Measurements from ENCODE around the gene TMEM63A. TPM values are rescaled to one million over a fixed set of nuclear protein-coding genes. Genes with fewer than 3 reads are reported as not detected.

Gene TMEM63A
- total RNA-seq, 4 donors from 2014 or later = 104 to 256 (median 180) TPM

GRCh38 chr1:225822655-225823403, 59.4 kb downstream of the TMEM63A start:
- in situ Hi-C loops (cut with MboI; ENCODE audit: low pct_ligation_motif_present in 1 of 4, low pct_unique_long_range_greater_than_20kb in 1 of 4, low sequenced_read_pairs in 3 of 4) = no loop called here
- Histone ChIP-seq H3K9me3 (no peaks in the 10 kb centered on the region), H3K4me3 (no peak overlapping the region), H3K27ac (no peak overlapping the region), H3K27me3 (no peaks in the 10 kb centered on the region), H3K4me1 (peaks cover 16 to 21% (median 18%) of the 10 kb centered on the region in 4 donors), H3K36me3 (no peaks in the 10 kb centered on the region)
- WGBS, 2 donors (ENCODE audit: low coverage in 1 of 2) = 81 to 84% methylated on average over 6 to 12 of the region's 12 CpGs
- intact Hi-C loops (cut with DNase I; ENCODE audit: low total_unique reads) = no loop called here
- no peak for TF ChIP-seq CTCF (IDR thresholded peaks at IDR 0.05)
- TF ChIP-seq POLR2A (IDR thresholded peaks at IDR 0.05) = no peak
- TF ChIP-seq POLR2AphosphoS5 (IDR thresholded peaks at IDR 0.05) = no peak
- TF ChIP-seq EP300 (IDR thresholded peaks at IDR 0.05; ENCODE audit: low read depth) = no peak
- DNase-seq = no peak

DNA sequence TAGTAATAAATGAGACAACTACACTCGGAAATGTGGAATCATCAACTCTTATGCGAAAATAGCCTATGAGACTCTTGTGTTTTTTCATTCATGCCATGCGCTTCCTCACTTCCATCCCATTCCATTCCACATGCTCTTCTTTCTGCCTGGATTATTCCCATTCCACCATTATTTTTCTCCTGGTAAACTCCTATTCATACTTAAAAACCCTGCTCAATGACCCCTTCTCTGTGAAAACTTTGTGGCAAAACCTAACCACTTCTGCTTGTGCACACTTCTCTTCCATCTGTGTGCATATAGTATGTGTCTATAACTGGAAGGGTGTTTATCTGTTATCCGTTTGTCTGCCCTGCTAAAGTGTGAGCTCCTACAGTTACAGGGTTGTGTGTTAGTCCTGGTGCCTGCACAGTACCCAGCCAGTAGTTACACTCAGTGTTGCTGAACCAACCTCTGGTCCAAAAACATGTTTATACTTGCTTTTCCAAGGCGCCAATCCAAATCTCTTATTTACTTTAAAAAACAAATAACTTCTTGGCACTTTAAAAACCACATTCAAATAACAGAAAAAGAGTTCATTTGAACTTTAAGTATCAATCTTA, 61.6 kb downstream of the TMEM63A start:
- H3K36me3 ChIP-seq = no peaks in the 10 kb centered on the region
- TF ChIP-seq POLR2AphosphoS5 (IDR thresholded peaks at IDR 0.05) (no peak), EP300 (IDR thresholded peaks at IDR 0.05; ENCODE audit: low read depth) (no peak), POLR2A (IDR thresholded peaks at IDR 0.05) (no peak), CTCF (IDR thresholded peaks at IDR 0.05) (no peak)
- H3K4me1 ChIP-seq = peaks cover 36 to 41% (median 38%) of the 10 kb centered on the region in 4 donors
- in situ Hi-C loops (cut with MboI; ENCODE audit: low pct_ligation_motif_present in 1 of 4, low pct_unique_long_range_greater_than_20kb in 1 of 4, low sequenced_read_pairs in 3 of 4) = no loop called here
- intact Hi-C loops (cut with DNase I; ENCODE audit: low total_unique reads) = no loop called here
- peak overlapping the region in 2 of 4 donors; percentile 46 to 67 for H3K27ac ChIP-seq
- WGBS, 2 donors (ENCODE audit: low coverage in 1 of 2) = 69 to 81% methylated on average over 4 to 5 of the region's 5 CpGs
- DNase-seq = no peak
- no peak overlapping the region for H3K4me3 ChIP-seq
- no peaks in the 10 kb centered on the region for H3K27me3 ChIP-seq
- H3K9me3 ChIP-seq = no peaks in the 10 kb centered on the region

DNA sequence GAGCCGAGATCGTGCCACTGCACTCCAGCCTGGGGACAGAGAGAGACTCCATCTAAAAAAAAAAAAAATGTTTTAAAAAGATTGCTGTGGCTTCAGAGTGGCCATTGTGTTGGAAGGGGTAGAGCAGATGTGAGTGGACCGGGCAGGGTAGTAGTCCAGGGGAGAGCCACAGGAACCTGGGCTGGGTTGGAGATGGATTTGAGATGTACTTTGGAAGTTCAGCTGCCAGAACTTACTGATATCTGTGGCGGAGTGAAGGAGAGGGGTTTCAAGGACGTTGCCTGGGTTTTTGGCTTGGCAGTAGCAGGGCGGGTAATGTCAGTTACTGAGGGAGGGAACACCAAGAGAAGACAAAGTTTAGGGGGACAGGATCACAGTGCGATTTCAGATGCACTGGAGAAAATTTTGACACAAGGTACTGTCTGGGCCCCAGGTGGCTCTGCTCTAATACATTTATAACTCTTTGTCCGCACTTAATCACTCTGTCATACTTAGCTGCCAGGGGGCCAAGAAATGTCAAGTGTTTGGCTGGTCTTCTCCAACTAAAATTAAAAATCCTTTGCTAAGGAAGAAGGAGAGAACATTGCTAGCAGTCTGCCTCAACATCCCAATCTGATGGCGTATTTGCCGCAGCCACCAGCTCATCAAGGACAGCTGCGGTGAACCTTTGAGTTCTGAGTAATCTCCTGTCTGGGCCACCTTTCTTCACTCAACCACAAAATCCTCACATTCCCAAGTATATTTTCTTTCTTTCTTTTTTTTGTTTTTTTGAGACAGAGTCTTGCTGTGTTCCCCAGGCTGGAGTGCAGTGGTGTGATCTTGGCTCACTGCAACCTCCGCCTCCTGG, 62.6 kb downstream of the TMEM63A start:
- Histone ChIP-seq H3K4me3 (no peak overlapping the region), H3K9me3 (no peaks in the 10 kb centered on the region), H3K4me1 (peaks cover 38 to 47% (median 40%) of the 10 kb centered on the region in 4 donors), H3K36me3 (no peaks in the 10 kb centered on the region), H3K27ac (peak overlapping the region; percentile 6 to 67 (median 46)), H3K27me3 (no peaks in the 10 kb centered on the region)
- 85 to 86% methylated on average over 8 to 12 of the region's 12 CpGs for WGBS, 2 donors (ENCODE audit: low coverage in 1 of 2)
- DNase-seq = no peak
- intact Hi-C loops (cut with DNase I; ENCODE audit: low total_unique reads) (no loop called here), in situ Hi-C loops (cut with MboI; ENCODE audit: low pct_ligation_motif_present in 1 of 4, low pct_unique_long_range_greater_than_20kb in 1 of 4, low sequenced_read_pairs in 3 of 4) (no loop called here)
- TF ChIP-seq CTCF (IDR thresholded peaks at IDR 0.05) = no peak
- no peak for TF ChIP-seq POLR2AphosphoS5 (IDR thresholded peaks at IDR 0.05)

DNA sequence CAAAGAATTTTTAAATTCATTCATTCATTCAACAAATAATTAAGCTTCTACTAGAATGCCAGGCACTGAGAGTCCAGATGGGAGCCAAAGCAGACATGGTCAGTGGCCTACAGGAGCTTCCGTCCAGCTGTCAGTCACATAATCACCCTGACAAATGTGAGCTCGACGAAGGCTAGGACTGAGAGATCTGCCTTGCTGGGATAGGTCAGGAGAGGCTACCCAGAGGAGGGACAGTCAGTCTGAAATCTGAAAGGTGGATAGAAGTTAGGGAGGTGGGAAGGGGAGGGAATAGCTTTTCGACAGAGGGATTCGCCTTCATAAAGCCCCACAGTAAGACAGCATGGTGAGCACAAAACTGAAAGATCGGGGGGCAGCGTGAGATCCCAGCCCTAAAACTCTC, 64.0 kb downstream of the TMEM63A start:
- TF ChIP-seq POLR2A (IDR thresholded peaks at IDR 0.05) = no peak
- no peak for TF ChIP-seq CTCF (IDR thresholded peaks at IDR 0.05)
- no peak for TF ChIP-seq EP300 (IDR thresholded peaks at IDR 0.05; ENCODE audit: low read depth)
- TF ChIP-seq POLR2AphosphoS5 (IDR thresholded peaks at IDR 0.05) = no peak
- H3K36me3 ChIP-seq = no peaks in the 10 kb centered on the region
- H3K27ac ChIP-seq = peak overlapping the region; percentile 88 to 98 (median 94)
- 87 to 89% methylated on average over 7 of the region's 7 CpGs for WGBS, 2 donors (ENCODE audit: low coverage in 1 of 2)
- no peaks in the 10 kb centered on the region for H3K27me3 ChIP-seq
- in situ Hi-C loops (cut with MboI; ENCODE audit: low pct_ligation_motif_present in 1 of 4, low pct_unique_long_range_greater_than_20kb in 1 of 4, low sequenced_read_pairs in 3 of 4) (no loop called here), intact Hi-C loops (cut with DNase I; ENCODE audit: low total_unique reads) (no loop called here)
- no peaks in the 10 kb centered on the region for H3K9me3 ChIP-seq
- no peak for DNase-seq
- H3K4me3 ChIP-seq = no peak overlapping the region
- H3K4me1 ChIP-seq = peaks cover 47 to 60% (median 53%) of the 10 kb centered on the region in 4 donors

Measured in transverse colon (tissue), 4 donors.